Caco-2 (cell line): ENCODE measurements around the gene SUMF1. TPM values are rescaled to one million over a fixed set of nuclear protein-coding genes. Genes with fewer than 3 reads are reported as not detected.

Experiments
- BruUV-seq: library from RNA; stranded (reverse); fragments of 400-500 nt; replicated peaks from 2 replicates; lab custom pipeline; 2021; lab: Mats Ljungman, UMichigan
- CTCF ChIA-PET: fragments of 300-600 bp; sonication (Branson Sonifier 250); formaldehyde crosslinking; loops from one replicate; lab custom pipeline; 2022; ENCODE audit warnings: antibody characterized with exemption; lab: Charles Lee
- POLR2A ChIA-PET: fragments of 300-600 bp; sonication (Branson Sonifier 250); formaldehyde crosslinking; loops from one replicate; lab custom pipeline; 2022; ENCODE audit warnings: antibody characterized with exemption; lab: Charles Lee
- DNase-seq, 2 experiments: peaks; one replicate each; pipeline versions ENCODE4 v3.0.0 to v3.0.0-alpha.2; 2020 to 2022
- H3K27me3 ChIP-seq: replicated peaks from 2 replicates; pipeline ENCODE4 v1.6.0; 2011; ENCODE audit warnings: low read length; ENCODE audit not compliant: control insufficient read depth, insufficient read depth
- H3K36me3 ChIP-seq: 2 replicates; pipeline ENCODE4 v1.5.1; 2011; ENCODE audit warnings: low read length; ENCODE audit not compliant: control insufficient read depth, insufficient read depth
- H3K4me1 ChIP-seq: fragments of 250-450 bp; sonication (Bioruptor Pico); 2 replicates; pipeline ENCODE4 v1.5.1; 2020; ENCODE audit warnings: mild to moderate bottlenecking
- H3K4me3 ChIP-seq: 2 replicates; pipeline ENCODE4 v1.5.1; 2011; ENCODE audit warnings: low read depth, mild to moderate bottlenecking, control low read depth, low read length
- H3K9me3 ChIP-seq: fragments of 250-450 bp; sonication (Bioruptor Pico); 2 replicates; pipeline ENCODE4 v1.5.1; 2020; ENCODE audit warnings: mild to moderate bottlenecking, moderate library complexity
- H3K27ac Mint-ChIP-seq: one replicate; pipeline ENCODE4 v1.8.0; 2022; ENCODE audit warnings: mixed read lengths; ENCODE audit not compliant: unreplicated experiment
- H3K27me3 Mint-ChIP-seq: one replicate; pipeline ENCODE4 v1.8.0; 2022; ENCODE audit warnings: mixed read lengths; ENCODE audit not compliant: insufficient read depth, unreplicated experiment
- H3K36me3 Mint-ChIP-seq: one replicate; pipeline ENCODE4 v1.8.0; 2022; ENCODE audit warnings: mild to moderate bottlenecking, mixed read lengths; ENCODE audit not compliant: insufficient read depth, unreplicated experiment
- H3K4me1 Mint-ChIP-seq: one replicate; pipeline ENCODE4 v1.8.0; 2022; ENCODE audit warnings: low read depth, mixed read lengths; ENCODE audit not compliant: unreplicated experiment
- H3K4me3 Mint-ChIP-seq: one replicate; pipeline ENCODE4 v1.8.0; 2022; ENCODE audit warnings: mild to moderate bottlenecking, moderate library complexity, mixed read lengths; ENCODE audit not compliant: unreplicated experiment
- H3K9me3 Mint-ChIP-seq: one replicate; pipeline ENCODE4 v1.8.0; 2022; ENCODE audit warnings: mixed read lengths; ENCODE audit not compliant: unreplicated experiment
- CTCF ChIP-seq, 2 experiments: fragments of 200-600 bp in 1 of 2; IDR thresholded peaks; 1 replicate in 1 of 2; 2 replicates in 1 of 2; pipeline versions ENCODE4 v1.5.1 to v1.8.0; 2011 to 2022; ENCODE audit warnings: antibody characterized with exemption in 1 of 2, control low read depth in 1 of 2, inconsistent platforms in 1 of 2, low read depth in 1 of 2, low read length in 1 of 2, mild to moderate bottlenecking in 1 of 2, moderate library complexity in 1 of 2; ENCODE audit not compliant: insufficient read depth in 1 of 2, severe bottlenecking in 1 of 2, unreplicated experiment in 1 of 2
- intact Hi-C: fragments of 100-400 bp; cut with micrococcal nuclease; formaldehyde crosslinking; loops from one replicate; pipeline ENCODE4 v1.10.0; 2022; ENCODE audit not compliant: unreplicated experiment
- total RNA-seq: library from RNA; stranded (reverse); gene quantifications from 2 replicates; pipeline ENCODE4 v1.2.3, GENCODE V29; 2022

SUMF1 gene
- total RNA-seq, 1 experiment from 2014 or later, result 24.4 TPM

DNA sequence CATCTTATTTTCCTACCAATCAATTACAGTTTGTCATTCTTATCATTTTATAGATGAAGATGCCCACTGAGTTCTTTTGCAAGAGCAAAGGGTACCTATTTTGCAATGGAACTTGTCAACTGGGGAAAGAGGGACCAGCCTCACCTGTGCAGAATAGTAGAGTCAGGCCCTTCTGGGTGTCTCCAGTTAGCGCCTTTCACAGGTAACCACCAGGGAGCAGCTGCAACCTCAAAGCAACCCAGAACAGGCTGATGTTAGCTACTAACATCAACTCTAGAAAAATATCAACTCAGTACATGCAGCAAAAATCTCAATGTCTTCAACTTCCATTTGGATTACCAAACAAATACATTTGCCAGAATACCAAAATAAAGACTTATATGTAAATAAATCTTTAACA lies 47.1 kb downstream of the SUMF1 start:
- Mint-ChIP-seq H3K27me3 (no peaks in the 10 kb centered on the region), H3K4me3 (no peak overlapping the region), H3K9me3 (no peaks in the 10 kb centered on the region), H3K27ac (no peak overlapping the region), H3K4me1 (no peaks in the 10 kb centered on the region), H3K36me3 (no peaks in the 10 kb centered on the region)
- BruUV-seq, result no TSS peak
- Histone ChIP-seq H3K4me1 (no peaks in the 10 kb centered on the region), H3K27me3 (no peaks in the 10 kb centered on the region), H3K9me3 (no peaks in the 10 kb centered on the region), H3K36me3 (no peaks in the 10 kb centered on the region), H3K4me3 (no peak overlapping the region)
- peak in 1 of 2 experiments; percentile 3 for TF ChIP-seq CTCF (IDR thresholded peaks at IDR 0.05; ENCODE audit: insufficient read depth in 1 of 2, low read depth in 1 of 2, low read length in 1 of 2, severe bottlenecking in 1 of 2, unreplicated experiment in 1 of 2)
- ChIA-PET POLR2A (no interaction called here), CTCF (no interaction called here)
- no peak for DNase-seq
- intact Hi-C loops, result no loop called here

DNA sequence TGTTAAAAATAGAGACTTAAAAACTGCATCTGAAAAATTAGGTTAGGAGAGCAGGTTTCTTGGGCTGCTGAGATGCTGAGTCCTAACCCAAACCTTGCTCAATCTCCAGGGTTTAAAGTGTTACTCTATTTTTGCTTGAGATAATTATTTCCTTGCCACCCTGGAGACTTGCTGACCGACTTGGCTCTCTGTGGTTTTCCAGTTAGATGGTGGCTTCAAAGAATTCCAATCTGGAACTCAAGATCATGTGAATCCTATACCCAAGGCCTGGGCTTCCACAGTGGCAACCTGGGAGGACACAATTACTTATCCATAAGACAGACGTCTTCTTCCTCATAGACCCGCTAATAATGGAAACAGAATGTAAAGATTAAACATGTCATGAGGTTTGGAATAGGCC lies 47.7 kb downstream of the SUMF1 start:
- Mint-ChIP-seq H3K4me3 (no peak overlapping the region), H3K36me3 (no peaks in the 10 kb centered on the region), H3K27ac (no peak overlapping the region), H3K27me3 (no peaks in the 10 kb centered on the region), H3K9me3 (no peaks in the 10 kb centered on the region), H3K4me1 (no peaks in the 10 kb centered on the region)
- Histone ChIP-seq H3K4me1 (no peaks in the 10 kb centered on the region), H3K9me3 (no peaks in the 10 kb centered on the region), H3K4me3 (no peak overlapping the region), H3K36me3 (no peaks in the 10 kb centered on the region), H3K27me3 (no peaks in the 10 kb centered on the region)
- POLR2A ChIA-PET, result no interaction called here
- no peak for TF ChIP-seq CTCF (IDR thresholded peaks at IDR 0.05; ENCODE audit: insufficient read depth in 1 of 2, low read depth in 1 of 2, low read length in 1 of 2, severe bottlenecking in 1 of 2, unreplicated experiment in 1 of 2)
- no TSS peak for BruUV-seq
- intact Hi-C loops, result no loop called here
- CTCF ChIA-PET, result no interaction called here
- no peak for DNase-seq

- Mint-ChIP-seq H3K4me1 (no peaks in the 10 kb centered on the region), H3K27ac (no peak overlapping the region), H3K27me3 (no peaks in the 10 kb centered on the region), H3K36me3 (no peaks in the 10 kb centered on the region), H3K9me3 (no peaks in the 10 kb centered on the region), H3K4me3 (no peak overlapping the region)
- no peak for TF ChIP-seq CTCF (IDR thresholded peaks at IDR 0.05; ENCODE audit: insufficient read depth in 1 of 2, low read depth in 1 of 2, low read length in 1 of 2, severe bottlenecking in 1 of 2, unreplicated experiment in 1 of 2)
- Histone ChIP-seq H3K4me3 (no peak overlapping the region), H3K9me3 (no peaks in the 10 kb centered on the region), H3K27me3 (no peaks in the 10 kb centered on the region), H3K36me3 (no peaks in the 10 kb centered on the region), H3K4me1 (no peaks in the 10 kb centered on the region)
- intact Hi-C loops, result no loop called here
- ChIA-PET CTCF (no interaction called here), POLR2A (no interaction called here)
- no TSS peak for BruUV-seq
- DNase-seq, result no peak
Measured at GRCh38 chr3:4418156-4418555, 48.9 kb downstream of the SUMF1 start.
